Measurements from ENCODE around the gene KCNG4. TPM values are rescaled to one million over a fixed set of nuclear protein-coding genes. Genes with fewer than 3 reads are reported as not detected.

The KCNG4 gene
- total and polyA plus RNA-seq, 8 donors: 0.02 TPM; not detected in 7

- no peak overlapping the region for H3K4me3 ChIP-seq
- ATAC-seq (no peak), DNase-seq (no peak), FAIRE-seq (no peak)
- no peaks in the 10 kb centered on the region for H3K4me1 ChIP-seq
- intact Hi-C loops (cut with DNase I): loop anchor here in 1 of 3 donors (10.0 kb wide), 1 partner anchor 201 kb away; no protein-coding TSS in a partner anchor
- no peak for TF ChIP-seq CTCF (IDR thresholded peaks at IDR 0.05)
- WGBS, 2 donors: 60 to 65% methylated on average over 24 of the region's 24 CpGs
- H3K36me3 ChIP-seq: no peaks in the 10 kb centered on the region
- H3K27ac ChIP-seq: no peak overlapping the region
- no peaks in the 10 kb centered on the region for H3K9me3 ChIP-seq
- H3K27me3 ChIP-seq: no peaks in the 10 kb centered on the region
Measured at GRCh38 chr16:84283314-84284153, 43.7 kb upstream of the KCNG4 start.

- Histone ChIP-seq H3K27me3 (no peaks in the 10 kb centered on the region), H3K9me3 (no peaks in the 10 kb centered on the region), H3K27ac (no peak overlapping the region), H3K36me3 (no peaks in the 10 kb centered on the region), H3K4me1 (no peaks in the 10 kb centered on the region), H3K4me3 (no peak overlapping the region)
- no peak for TF ChIP-seq CTCF (IDR thresholded peaks at IDR 0.05)
- no peak for DNase-seq
- 64 to 75% methylated on average over 6 of the region's 6 CpGs for WGBS, 2 donors
- intact Hi-C loops (cut with DNase I): loop anchor here in 1 of 3 donors (10.0 kb wide), 1 partner anchor 202 kb away; no protein-coding TSS in a partner anchor
- FAIRE-seq: no peak
- no peak for ATAC-seq
Measured at GRCh38 chr16:84282533-84282932, 42.7 kb upstream of the KCNG4 start.

GRCh38 chr16:84281074-84281473 is 41.3 kb upstream of the KCNG4 start:
- Histone ChIP-seq H3K4me3 (no peak overlapping the region), H3K27ac (no peak overlapping the region), H3K4me1 (no peaks in the 10 kb centered on the region), H3K36me3 (no peaks in the 10 kb centered on the region), H3K27me3 (no peaks in the 10 kb centered on the region), H3K9me3 (no peaks in the 10 kb centered on the region)
- WGBS, 2 donors: 63 to 80% methylated on average over 3 of the region's 3 CpGs
- ATAC-seq: no peak
- intact Hi-C loops (cut with DNase I): loop anchor here in 1 of 3 donors (10.0 kb wide), 1 partner anchor 204 kb away; no protein-coding TSS in a partner anchor
- no peak for TF ChIP-seq CTCF (IDR thresholded peaks at IDR 0.05)
- no peak for FAIRE-seq
- DNase-seq: no peak

- 79 to 81% methylated on average over 12 of the region's 12 CpGs for WGBS, 2 donors
- H3K27me3 ChIP-seq: peaks cover 0 to 6% (median 0%) of the 10 kb centered on the region in 4 donors
- H3K36me3 ChIP-seq: no peaks in the 10 kb centered on the region
- ATAC-seq: no peak
- no peak for TF ChIP-seq CTCF (IDR thresholded peaks at IDR 0.05)
- FAIRE-seq: no peak
- H3K27ac ChIP-seq: no peak overlapping the region
- no peak for DNase-seq
- H3K9me3 ChIP-seq: no peaks in the 10 kb centered on the region
- intact Hi-C loops (cut with DNase I): loop anchor here in 2 of 3 donors (5.0 to 10.0 kb wide), 2 partner anchors 202 to 205 kb away; no protein-coding TSS in a partner anchor
- H3K4me3 ChIP-seq: no peak overlapping the region
- H3K4me1 ChIP-seq: no peaks in the 10 kb centered on the region
Measured at GRCh38 chr16:84279881-84280280, 40.1 kb upstream of the KCNG4 start.

- FAIRE-seq: no peak
- Histone ChIP-seq H3K27me3 (peaks cover 0 to 6% (median 0%) of the 10 kb centered on the region in 4 donors), H3K36me3 (no peaks in the 10 kb centered on the region), H3K9me3 (no peaks in the 10 kb centered on the region), H3K4me1 (no peaks in the 10 kb centered on the region), H3K4me3 (no peak overlapping the region), H3K27ac (no peak overlapping the region)
- ATAC-seq: no peak
- DNase-seq: no peak
- TF ChIP-seq CTCF (IDR thresholded peaks at IDR 0.05): no peak
- intact Hi-C loops (cut with DNase I): loop anchor here in 1 of 3 donors (5.0 kb wide), 1 partner anchor 203 kb away; no protein-coding TSS in a partner anchor
- WGBS, 2 donors: 43 to 47% methylated on average over 6 of the region's 6 CpGs
Measured at GRCh38 chr16:84278968-84279367, 39.2 kb upstream of the KCNG4 start.
